Measurements from ENCODE around the gene C1orf105.

GRCh38 chr1:172507741-172508140, 87.3 kb downstream of the C1orf105 start:
- TF ChIP-seq CTCF (IDR thresholded peaks at IDR 0.05; ENCODE audit: low read length) (no peak), EZH2 (optimal IDR thresholded peaks at IDR 0.05; ENCODE audit: low read depth, low read length) (no peak)

Measured in MM.1S (cell line).